ENCODE measurements around the gene EPN1. TPM values are rescaled to one million over a fixed set of nuclear protein-coding genes. Genes with fewer than 3 reads are reported as not detected.

Gene EPN1
- total RNA-seq, 1 experiment from 2014 or later = 162 TPM

- BruUV-seq (replicated peaks) = no TSS peak
- DNase-seq = no peak
- no peak overlapping the region for H3K4me3 Mint-ChIP-seq (ENCODE audit: low read depth, unreplicated experiment)
- CTCF ChIA-PET = no interaction called here
- no peaks in the 10 kb centered on the region for H3K27me3 Mint-ChIP-seq (ENCODE audit: unreplicated experiment)
- H3K27ac Mint-ChIP-seq (ENCODE audit: unreplicated experiment) = peak overlapping the region; percentile 19
- intact Hi-C loops (cut with micrococcal nuclease; ENCODE audit: unreplicated experiment) = loop anchor here (10.0 kb wide), 1 partner anchor 124 kb away; no protein-coding TSS in a partner anchor
- H3K4me1 Mint-ChIP-seq (ENCODE audit: low read depth, unreplicated experiment) = peaks cover 52% of the 10 kb centered on the region
- no peaks in the 10 kb centered on the region for H3K9me3 Mint-ChIP-seq (ENCODE audit: low read depth, unreplicated experiment)
- peaks cover 64% of the 10 kb centered on the region for H3K36me3 Mint-ChIP-seq (ENCODE audit: insufficient read depth, unreplicated experiment)
- no peak for TF ChIP-seq CTCF (IDR thresholded peaks at IDR 0.05; ENCODE audit: unreplicated experiment)
These were observed 5.5 kb downstream of the EPN1 start for GRCh38 chr19:55680339-55681130.

- no TSS peak for BruUV-seq (replicated peaks)
- H3K4me3 Mint-ChIP-seq (ENCODE audit: low read depth, unreplicated experiment) = no peak overlapping the region
- no peak for TF ChIP-seq CTCF (IDR thresholded peaks at IDR 0.05; ENCODE audit: unreplicated experiment)
- intact Hi-C loops (cut with micrococcal nuclease; ENCODE audit: unreplicated experiment) = loop anchor here (10.0 kb wide), 1 partner anchor 123 kb away; no protein-coding TSS in a partner anchor
- no peak overlapping the region for H3K27ac Mint-ChIP-seq (ENCODE audit: unreplicated experiment)
- no peaks in the 10 kb centered on the region for H3K27me3 Mint-ChIP-seq (ENCODE audit: unreplicated experiment)
- CTCF ChIA-PET = no interaction called here
- H3K4me1 Mint-ChIP-seq (ENCODE audit: low read depth, unreplicated experiment) = peaks cover 59% of the 10 kb centered on the region
- peaks cover 65% of the 10 kb centered on the region for H3K36me3 Mint-ChIP-seq (ENCODE audit: insufficient read depth, unreplicated experiment)
- DNase-seq = no peak
- H3K9me3 Mint-ChIP-seq (ENCODE audit: low read depth, unreplicated experiment) = no peaks in the 10 kb centered on the region
These were observed 6.4 kb downstream of the EPN1 start for GRCh38 chr19:55681131-55682092.

- BruUV-seq (replicated peaks) = no TSS peak
- H3K9me3 Mint-ChIP-seq (ENCODE audit: low read depth, unreplicated experiment) = no peaks in the 10 kb centered on the region
- H3K27me3 Mint-ChIP-seq (ENCODE audit: unreplicated experiment) = no peaks in the 10 kb centered on the region
- peak overlapping the region; percentile 62 for H3K4me3 Mint-ChIP-seq (ENCODE audit: low read depth, unreplicated experiment)
- peak; percentile 55 for DNase-seq
- CTCF ChIA-PET = interaction anchor here (0.9 kb wide), 1 partner anchor 12 kb away, joined by 5 read pairs; no protein-coding TSS in a partner anchor
- peaks cover 58% of the 10 kb centered on the region for H3K4me1 Mint-ChIP-seq (ENCODE audit: low read depth, unreplicated experiment)
- H3K36me3 Mint-ChIP-seq (ENCODE audit: insufficient read depth, unreplicated experiment) = peaks cover 74% of the 10 kb centered on the region
- intact Hi-C loops (cut with micrococcal nuclease; ENCODE audit: unreplicated experiment) = loop anchor here (10.0 kb wide), 1 partner anchor 121 kb away; no protein-coding TSS in a partner anchor
- H3K27ac Mint-ChIP-seq (ENCODE audit: unreplicated experiment) = peak overlapping the region; percentile 82
- TF ChIP-seq CTCF (IDR thresholded peaks at IDR 0.05; ENCODE audit: unreplicated experiment) = no peak
These were observed 8.6 kb downstream of the EPN1 start for GRCh38 chr19:55683449-55684261.
